Neural progenitor cell (in vitro differentiated cells): ENCODE measurements around the gene ABAT.

Experiments
- EZH2 ChIP-seq: fragments of 200-600 bp; sonication (generic); IDR thresholded peaks from 2 replicates; pipeline ENCODE4 v1.6.1; 2017; ENCODE audit warnings: antibody characterized with exemption, mild to moderate bottlenecking, moderate library complexity
- EZH2phosphoT487 ChIP-seq: fragments of 200-600 bp; sonication (generic); IDR thresholded peaks from 2 replicates; pipeline ENCODE4 v1.6.1; 2017; ENCODE audit warnings: antibody characterized with exemption
- TF ChIP-seq, protein P1 (sequence below): fragments of 200-600 bp; sonication (generic); IDR thresholded peaks from 2 replicates; pipeline ENCODE4 v1.5.1; 2017; ENCODE audit warnings: antibody characterized with exemption, mild to moderate bottlenecking

DNA sequence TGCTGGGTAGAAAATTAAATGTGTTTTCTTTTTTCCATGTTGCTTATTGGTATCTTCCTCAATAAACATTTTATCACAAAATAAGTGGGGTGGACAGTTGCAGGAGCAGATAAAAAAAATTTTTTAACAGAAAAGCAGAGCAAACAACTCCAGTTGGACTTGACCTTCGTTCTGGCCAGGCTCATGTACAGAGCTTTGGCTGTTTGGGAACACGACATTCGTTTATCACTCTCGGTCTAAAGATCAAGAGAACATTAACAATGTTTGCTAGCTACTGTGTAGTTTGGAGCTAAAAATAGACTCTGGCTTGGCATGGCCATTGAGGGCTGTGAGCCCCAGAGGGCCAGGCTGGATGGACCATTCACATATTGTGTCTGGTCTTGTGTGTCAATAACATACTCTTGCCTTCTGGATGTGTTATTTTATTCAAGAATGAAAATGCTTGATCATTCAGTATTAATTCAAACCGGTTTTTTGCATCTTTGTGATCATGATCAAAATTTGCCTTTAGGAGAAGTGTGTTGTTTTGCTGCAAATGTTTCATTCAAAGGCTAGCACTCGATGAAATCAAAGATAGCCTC is 66.4 kb downstream of the ABAT start:
- TF ChIP-seq EZH2 (no peak), EZH2phosphoT487 (no peak)
- TF ChIP-seq, protein P1, sequence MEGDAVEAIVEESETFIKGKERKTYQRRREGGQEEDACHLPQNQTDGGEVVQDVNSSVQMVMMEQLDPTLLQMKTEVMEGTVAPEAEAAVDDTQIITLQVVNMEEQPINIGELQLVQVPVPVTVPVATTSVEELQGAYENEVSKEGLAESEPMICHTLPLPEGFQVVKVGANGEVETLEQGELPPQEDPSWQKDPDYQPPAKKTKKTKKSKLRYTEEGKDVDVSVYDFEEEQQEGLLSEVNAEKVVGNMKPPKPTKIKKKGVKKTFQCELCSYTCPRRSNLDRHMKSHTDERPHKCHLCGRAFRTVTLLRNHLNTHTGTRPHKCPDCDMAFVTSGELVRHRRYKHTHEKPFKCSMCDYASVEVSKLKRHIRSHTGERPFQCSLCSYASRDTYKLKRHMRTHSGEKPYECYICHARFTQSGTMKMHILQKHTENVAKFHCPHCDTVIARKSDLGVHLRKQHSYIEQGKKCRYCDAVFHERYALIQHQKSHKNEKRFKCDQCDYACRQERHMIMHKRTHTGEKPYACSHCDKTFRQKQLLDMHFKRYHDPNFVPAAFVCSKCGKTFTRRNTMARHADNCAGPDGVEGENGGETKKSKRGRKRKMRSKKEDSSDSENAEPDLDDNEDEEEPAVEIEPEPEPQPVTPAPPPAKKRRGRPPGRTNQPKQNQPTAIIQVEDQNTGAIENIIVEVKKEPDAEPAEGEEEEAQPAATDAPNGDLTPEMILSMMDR = no peak
